GM18505 (cell line): ENCODE data around the gene DCLK1.

ENCODE experiments used
- ATAC-seq: cut with Tn5 transposase; IDR thresholded peaks from one replicate; pipeline ENCODE4 v1.9.1; 2021; ENCODE audit not compliant: unreplicated experiment
- POLR2A ChIP-seq: IDR thresholded peaks from 4 replicates; pipeline ENCODE4 v1.6.1; 2011; ENCODE audit warnings: borderline replicate concordance; ENCODE audit not compliant: insufficient read depth, insufficient read length; ENCODE audit errors: extremely low read depth

DCLK1 gene

GRCh38 chr13:35917942-35918645 is 213.1 kb downstream of the DCLK1 start:
- ATAC-seq = no peak
- TF ChIP-seq POLR2A = no peak

GRCh38 chr13:35917252-35917941 is 213.8 kb downstream of the DCLK1 start:
- no peak for ATAC-seq
- no peak for TF ChIP-seq POLR2A

GRCh38 chr13:35916146-35916545 is 215.0 kb downstream of the DCLK1 start:
- TF ChIP-seq POLR2A = no peak
- no peak for ATAC-seq

- TF ChIP-seq POLR2A = no peak
- ATAC-seq = no peak
Observed at GRCh38 chr13:35914662-35915061, 216.5 kb downstream of the DCLK1 start.

GRCh38 chr13:35912841-35913240 is 218.3 kb downstream of the DCLK1 start:
- ATAC-seq = no peak

GRCh38 chr13:35909837-35910540 is 221.2 kb downstream of the DCLK1 start:
- TF ChIP-seq POLR2A = no peak
- ATAC-seq = no peak

More at GRCh38 chr13:35912841-35913240, 218.3 kb downstream of the DCLK1 start:
- no peak for TF ChIP-seq POLR2A

GRCh38 chr13:35909091-35909490 is 222.1 kb downstream of the DCLK1 start:
- no peak for TF ChIP-seq POLR2A
- no peak for ATAC-seq

- no peak for ATAC-seq
- no peak for TF ChIP-seq POLR2A
Observed at GRCh38 chr13:35908226-35908625, 223.0 kb downstream of the DCLK1 start.

GRCh38 chr13:35906636-35907035 is 224.5 kb downstream of the DCLK1 start:
- no peak for ATAC-seq
- no peak for TF ChIP-seq POLR2A

- no peak for ATAC-seq
- no peak for TF ChIP-seq POLR2A
Observed at GRCh38 chr13:35903075-35903474, 228.1 kb downstream of the DCLK1 start.

- no peak for ATAC-seq
- no peak for TF ChIP-seq POLR2A
Observed at GRCh38 chr13:35898041-35898440, 233.1 kb downstream of the DCLK1 start.

GRCh38 chr13:35894636-35895035 is 236.5 kb downstream of the DCLK1 start:
- TF ChIP-seq POLR2A = no peak

More at GRCh38 chr13:35894636-35895035, 236.5 kb downstream of the DCLK1 start:
- no peak for ATAC-seq
